Measurements from ENCODE around the gene NOL11.

NOL11 gene

DNA sequence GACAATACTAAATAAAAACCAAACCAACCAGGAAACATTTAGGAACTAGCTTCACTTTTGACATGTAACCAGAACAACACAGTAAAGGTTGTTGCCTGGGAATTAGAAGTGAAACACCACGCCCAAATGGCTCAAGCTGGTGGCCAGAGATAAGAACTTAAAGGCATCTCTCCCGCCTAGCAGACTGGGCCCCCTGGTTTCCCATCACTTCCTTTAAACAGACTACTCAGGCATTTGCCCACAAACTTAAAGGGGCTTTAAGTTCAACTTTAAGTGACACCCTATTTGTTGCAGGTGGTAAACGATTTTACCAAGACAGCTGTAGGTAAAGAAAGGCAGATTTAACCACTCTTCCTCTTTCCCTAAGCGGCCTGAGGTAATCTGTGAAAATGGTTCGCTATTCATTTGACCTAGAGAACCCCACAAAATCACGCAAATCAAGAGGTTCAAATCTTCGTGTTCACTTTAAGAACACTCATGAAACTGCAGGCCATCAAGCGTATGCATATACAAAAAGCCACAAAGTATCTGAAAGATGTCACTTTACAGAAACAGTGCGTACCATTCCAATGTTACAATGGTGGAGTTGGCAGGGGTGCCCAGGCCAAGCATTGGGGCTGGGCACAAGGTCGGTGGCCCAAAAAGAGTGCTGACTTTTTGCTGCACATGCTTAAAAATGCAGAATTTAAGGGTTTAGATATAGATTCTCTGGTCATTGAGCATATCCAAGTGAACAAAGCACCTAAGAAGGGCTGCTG is 66.8 kb downstream of the NOL11 start:
- TF ChIP-seq, protein P1, sequence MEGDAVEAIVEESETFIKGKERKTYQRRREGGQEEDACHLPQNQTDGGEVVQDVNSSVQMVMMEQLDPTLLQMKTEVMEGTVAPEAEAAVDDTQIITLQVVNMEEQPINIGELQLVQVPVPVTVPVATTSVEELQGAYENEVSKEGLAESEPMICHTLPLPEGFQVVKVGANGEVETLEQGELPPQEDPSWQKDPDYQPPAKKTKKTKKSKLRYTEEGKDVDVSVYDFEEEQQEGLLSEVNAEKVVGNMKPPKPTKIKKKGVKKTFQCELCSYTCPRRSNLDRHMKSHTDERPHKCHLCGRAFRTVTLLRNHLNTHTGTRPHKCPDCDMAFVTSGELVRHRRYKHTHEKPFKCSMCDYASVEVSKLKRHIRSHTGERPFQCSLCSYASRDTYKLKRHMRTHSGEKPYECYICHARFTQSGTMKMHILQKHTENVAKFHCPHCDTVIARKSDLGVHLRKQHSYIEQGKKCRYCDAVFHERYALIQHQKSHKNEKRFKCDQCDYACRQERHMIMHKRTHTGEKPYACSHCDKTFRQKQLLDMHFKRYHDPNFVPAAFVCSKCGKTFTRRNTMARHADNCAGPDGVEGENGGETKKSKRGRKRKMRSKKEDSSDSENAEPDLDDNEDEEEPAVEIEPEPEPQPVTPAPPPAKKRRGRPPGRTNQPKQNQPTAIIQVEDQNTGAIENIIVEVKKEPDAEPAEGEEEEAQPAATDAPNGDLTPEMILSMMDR (conservative IDR thresholded peaks at IDR 0.05), result no peak
- TF ChIP-seq ZFX (IDR thresholded peaks at IDR 0.05), result no peak
- H3K27ac ChIP-seq, result no peak overlapping the region

DNA sequence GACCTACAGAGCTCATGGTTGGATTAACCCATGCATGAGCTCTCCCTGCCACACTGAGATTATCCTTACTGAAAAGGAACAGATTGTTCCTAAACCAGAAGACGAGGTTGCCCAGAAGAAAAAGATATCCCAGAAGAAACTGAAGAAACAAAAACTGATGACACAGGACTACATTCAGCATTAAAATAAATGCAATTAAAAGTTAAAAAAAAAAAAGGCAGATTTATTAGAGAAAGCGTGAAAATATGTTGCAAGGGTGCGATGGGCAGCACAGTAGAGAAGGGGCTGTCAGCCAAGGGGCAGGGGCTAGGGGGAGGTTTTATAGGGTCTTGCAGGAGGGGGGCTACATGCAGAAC is 67.4 kb downstream of the NOL11 start:
- H3K27ac ChIP-seq, result no peak overlapping the region
- no peak for TF ChIP-seq ZFX (IDR thresholded peaks at IDR 0.05)

DNA sequence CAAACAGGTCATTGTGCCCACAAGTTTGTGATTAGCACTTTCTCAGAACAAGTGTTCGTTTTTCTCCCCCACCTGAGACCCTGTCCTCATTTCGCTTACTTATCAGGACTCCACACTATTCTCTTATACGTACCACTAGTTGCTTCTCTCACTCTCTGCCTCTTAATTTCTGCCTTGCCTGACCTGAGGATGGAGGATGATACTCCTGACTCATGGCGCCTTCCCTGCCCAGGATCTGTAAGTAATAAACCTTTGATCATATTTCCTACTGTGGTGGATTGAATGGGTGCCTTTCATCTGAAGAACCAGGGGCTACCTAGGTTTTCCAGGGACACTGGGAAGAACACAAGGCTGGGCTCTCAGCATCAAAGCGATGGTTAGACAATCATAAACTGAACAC is 67.8 kb downstream of the NOL11 start:
- no peak for TF ChIP-seq ZFX (IDR thresholded peaks at IDR 0.05)
- TF ChIP-seq, protein P1 (conservative IDR thresholded peaks at IDR 0.05), result no peak
- H3K27ac ChIP-seq, result no peak overlapping the region
